GM21528 (cell line): ENCODE data around the gene FAM83F.
A peak's percentile ranks its signal among the peaks of the same experiment; 100 is the strongest.

Experiments used
- ATAC-seq: cut with Tn5 transposase; IDR thresholded peaks from one replicate; pipeline ENCODE4 v1.9.1; 2021; ENCODE audit warnings: mild to moderate bottlenecking, moderate library complexity; ENCODE audit not compliant: unreplicated experiment, low FRiP score

The FAM83F gene

DNA sequence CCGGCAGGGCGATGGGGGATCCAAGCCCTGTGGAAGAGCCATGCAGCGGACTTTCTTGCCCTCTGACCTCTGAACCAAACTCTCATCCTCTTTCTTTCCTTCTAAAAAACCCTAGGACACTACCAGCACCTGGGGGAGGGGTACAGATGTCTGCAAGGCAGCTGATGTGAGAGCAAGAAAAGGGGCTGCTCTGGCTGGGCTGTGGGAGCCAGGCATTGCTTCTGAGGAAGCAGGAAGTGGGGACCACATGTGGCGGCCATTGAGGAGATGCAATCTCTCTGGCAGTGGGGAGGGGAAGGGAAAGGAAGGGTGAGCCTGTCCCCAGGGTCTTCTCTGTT, 36.0 kb downstream of the FAM83F start:
- ATAC-seq: no peak

- ATAC-seq: no peak
These were observed 37.2 kb downstream of the FAM83F start for GRCh38 chr22:40031766-40032470.

GRCh38 chr22:40033586-40034380, 39.0 kb downstream of the FAM83F start:
- no peak for ATAC-seq

- ATAC-seq: no peak
These were observed 40.6 kb downstream of the FAM83F start for GRCh38 chr22:40035351-40035750.

GRCh38 chr22:40036126-40036525, 41.4 kb downstream of the FAM83F start:
- no peak for ATAC-seq

DNA sequence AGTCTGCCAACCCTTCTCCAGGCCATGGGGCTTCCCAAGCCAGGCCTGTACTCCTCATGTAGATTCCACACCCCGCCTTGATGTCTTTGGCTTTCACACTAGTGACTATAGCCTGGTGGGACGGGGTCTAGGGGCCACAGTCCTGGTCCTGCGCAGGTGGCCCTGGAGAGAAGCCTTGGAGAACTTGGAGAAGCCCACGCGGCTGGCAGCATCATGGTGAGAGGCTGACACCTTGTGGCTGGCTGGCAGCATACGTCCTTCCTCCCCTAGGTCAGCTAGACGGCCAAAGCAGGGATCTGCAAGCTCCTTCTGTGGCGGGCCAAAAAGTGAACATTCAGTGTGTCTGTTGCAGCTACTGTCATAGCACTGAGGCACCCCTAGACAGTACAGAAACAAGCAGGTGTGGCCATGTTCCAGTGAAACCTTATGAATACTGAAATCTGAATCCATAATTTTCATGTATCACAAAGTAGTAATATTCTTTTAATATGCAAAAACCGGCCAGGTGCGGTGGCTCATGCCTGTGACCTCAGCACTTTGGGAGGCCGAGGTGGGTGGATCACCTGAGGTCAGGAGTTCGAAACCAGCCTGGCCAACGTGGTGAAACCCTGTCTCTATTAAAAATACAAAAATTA, 42.0 kb downstream of the FAM83F start:
- ATAC-seq: no peak

- ATAC-seq: no peak
These were observed 42.6 kb downstream of the FAM83F start for GRCh38 chr22:40037320-40037719.

DNA sequence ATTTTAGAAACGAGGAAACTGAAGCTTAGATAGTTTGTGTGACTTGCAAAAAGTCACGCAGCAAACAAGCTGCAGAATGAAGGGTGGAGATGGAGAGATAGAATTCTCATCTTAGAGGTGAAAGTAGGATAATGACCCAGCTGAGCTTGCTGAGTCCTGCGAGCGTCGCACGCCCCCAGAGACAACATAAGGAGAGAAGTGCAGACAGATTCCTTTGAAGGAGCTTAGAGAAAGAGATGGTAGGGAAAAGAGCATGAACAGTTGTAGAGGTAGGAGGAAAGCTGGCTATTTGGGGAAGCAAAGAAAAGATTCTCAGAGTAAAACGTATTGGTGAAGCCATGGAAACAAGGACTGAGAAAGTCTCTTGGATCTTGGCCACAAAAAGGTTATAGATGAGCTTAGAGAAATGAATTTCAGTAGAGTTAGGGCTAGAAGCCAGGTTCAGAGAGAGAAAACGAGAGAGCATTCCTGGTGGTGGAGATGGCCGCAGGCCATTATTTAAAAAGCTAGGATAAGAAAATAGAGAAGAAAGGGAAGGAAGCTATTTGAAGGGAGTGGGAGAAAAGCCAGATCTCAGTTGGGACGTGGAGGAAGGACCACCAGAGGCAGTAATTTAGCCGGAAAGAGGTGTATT, 44.8 kb downstream of the FAM83F start:
- ATAC-seq: no peak

DNA sequence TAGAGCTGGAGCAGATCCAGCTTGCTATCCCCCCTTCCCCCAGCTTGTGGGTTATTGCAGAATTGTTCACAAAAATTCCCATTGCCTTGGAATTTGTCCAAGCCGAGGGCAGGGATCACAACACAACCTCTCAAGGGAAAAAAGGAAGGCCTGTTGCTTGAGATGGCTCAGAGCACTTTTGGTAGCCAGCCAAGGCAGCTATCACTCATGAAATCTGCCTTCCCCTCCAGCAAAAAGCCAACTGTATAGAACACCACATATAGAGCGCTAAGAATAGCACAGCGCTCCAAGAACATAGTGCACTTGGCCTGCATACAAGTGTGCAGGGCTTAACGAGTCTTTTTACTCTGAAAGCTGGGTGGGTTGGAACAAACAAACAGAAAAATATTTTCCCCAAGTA, 46.2 kb downstream of the FAM83F start:
- ATAC-seq: no peak

- ATAC-seq: no peak
These were observed 46.8 kb downstream of the FAM83F start for GRCh38 chr22:40041366-40042137.

DNA sequence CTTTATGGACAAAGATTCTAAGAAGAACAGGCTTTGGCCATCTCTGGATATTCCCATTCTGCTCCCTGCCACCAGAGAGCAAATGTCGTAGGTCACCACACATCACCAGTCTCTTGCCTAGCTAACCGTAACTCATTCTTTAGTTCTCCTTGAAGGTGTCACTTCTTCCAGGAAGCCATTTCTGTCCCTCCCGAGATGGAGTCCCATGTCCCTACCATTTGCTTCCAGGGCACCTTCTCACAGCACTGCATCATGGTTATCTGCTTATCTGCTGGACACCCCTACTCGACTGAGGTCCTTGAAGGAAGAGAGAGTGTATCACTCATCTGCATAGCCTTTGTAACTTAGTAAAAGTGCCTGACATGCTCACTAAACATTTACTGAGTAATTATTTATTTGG, 47.6 kb downstream of the FAM83F start:
- no peak for ATAC-seq

DNA sequence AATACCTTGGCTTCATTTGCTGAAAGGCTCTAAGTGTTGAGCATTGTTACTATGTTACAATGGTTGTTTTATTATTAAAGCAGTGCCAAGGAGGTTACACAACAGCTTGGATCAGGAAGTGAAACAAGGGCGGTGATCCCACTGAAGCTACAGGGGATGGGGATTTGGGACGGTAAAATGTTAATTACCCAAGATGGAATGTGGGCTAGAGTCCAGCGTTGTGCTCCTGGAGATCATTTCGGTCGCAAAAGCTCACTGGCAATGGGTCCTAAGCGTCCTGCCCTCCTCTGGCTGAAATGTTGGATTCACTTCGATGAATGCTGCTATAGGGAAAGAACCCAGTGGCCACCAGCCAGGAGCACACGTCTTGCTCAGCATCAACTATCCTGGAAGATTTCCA, 48.3 kb downstream of the FAM83F start:
- ATAC-seq: no peak

DNA sequence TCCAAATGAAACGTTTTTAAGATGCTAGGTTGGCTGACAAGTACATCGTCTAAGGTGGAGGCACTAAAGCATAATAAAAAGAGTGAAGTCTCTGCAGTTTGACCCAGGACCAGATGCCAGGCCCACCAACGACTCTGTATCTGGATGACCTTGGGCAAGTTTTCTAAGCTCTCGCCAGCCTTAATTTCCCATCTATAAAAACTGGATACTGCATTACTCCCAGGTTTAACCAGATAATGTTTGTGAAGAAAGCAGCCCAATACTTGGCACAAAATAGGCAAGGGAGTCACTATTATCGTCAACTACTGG, 49.0 kb downstream of the FAM83F start:
- ATAC-seq: no peak

DNA sequence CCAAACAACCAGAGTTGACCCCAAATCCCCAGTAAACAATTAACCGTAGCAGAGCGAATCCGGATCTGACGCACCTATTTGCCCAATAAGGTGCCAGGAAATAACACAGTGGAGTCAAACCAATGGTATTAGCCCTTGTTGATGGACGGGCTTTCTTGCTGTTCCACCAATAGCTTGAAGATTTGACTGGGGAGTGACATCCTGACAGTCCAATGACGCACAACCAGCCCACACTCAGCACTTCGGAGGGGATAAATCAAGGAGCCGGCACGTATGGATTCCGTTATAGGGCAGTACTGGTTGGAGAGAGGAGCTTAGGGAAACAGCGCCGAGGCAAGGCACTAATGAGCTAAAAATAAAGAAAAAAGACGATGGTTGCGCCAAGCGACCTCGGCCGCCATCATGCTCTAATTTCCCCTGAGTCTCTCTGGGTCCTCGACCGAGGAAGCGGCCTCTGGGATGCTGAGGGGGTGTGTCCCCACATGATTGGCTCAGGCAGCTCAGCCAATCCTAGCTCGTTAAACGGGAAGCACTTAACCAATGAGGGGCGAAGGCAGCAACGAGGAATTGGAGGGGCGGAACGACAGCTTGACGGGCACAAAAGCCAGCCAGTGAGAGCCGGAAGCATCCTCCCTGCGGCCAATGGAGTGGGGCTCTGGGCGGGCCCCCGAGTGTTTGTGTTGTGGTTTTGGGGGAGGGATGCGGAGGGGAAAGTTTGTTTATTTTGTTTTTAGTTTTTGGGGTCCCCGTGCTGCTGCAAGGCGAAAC, 49.5 kb downstream of the FAM83F start:
- ATAC-seq: peak; percentile 79

- ATAC-seq: peak; percentile 18
These were observed 50.4 kb downstream of the FAM83F start for GRCh38 chr22:40044870-40045834.

DNA sequence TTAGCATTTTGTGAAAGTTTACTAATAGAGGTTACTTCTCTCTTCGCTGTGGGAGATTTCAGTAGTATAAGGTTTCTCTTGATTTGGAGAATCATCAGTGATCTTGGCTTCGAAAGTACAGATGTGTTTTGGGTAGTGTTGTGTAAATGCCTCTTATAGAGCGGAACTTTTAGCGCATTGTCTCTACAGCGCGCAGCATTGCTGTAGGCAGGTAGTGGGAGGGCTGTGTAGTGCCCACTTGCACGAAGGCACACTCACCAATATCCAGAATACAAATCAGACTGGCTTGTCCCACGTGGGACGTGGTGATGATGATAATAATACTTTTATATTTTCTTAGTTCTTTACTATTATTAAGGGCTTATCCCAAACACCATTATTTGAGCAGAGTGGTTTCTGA, 51.4 kb downstream of the FAM83F start:
- no peak for ATAC-seq

DNA sequence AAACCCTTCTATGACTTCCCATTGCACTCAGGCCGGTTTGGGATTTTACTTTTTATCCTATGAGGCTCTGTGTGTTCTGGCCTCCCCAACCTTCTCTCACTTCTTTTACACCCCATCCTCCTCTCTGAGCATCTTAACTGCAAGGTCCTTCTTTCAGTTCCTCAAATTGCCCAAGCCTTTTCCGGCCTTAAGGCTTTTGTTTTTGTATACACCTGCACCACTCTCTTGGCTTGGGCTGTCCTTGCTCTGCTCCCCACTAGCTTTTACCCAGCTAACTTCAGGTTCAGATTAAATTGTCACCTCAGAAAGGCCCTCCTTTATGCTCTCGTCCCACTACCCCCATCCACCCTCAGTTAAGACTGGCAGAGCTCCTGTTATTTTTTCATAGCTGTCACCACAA, 55.5 kb downstream of the FAM83F start:
- ATAC-seq: no peak

GRCh38 chr22:40051322-40051721, 56.6 kb downstream of the FAM83F start:
- ATAC-seq: no peak

GRCh38 chr22:40053460-40053859, 58.7 kb downstream of the FAM83F start:
- no peak for ATAC-seq
